ENCODE measurements around the gene ASIC2. TPM values are rescaled to one million over a fixed set of nuclear protein-coding genes. Genes with fewer than 3 reads are reported as not detected.
A peak's percentile ranks its signal among the peaks of the same experiment; 100 is the strongest.

Gene ASIC2
- polyA plus RNA-seq, 5 donors = 0.21 to 0.86 (median 0.46) TPM

DNA sequence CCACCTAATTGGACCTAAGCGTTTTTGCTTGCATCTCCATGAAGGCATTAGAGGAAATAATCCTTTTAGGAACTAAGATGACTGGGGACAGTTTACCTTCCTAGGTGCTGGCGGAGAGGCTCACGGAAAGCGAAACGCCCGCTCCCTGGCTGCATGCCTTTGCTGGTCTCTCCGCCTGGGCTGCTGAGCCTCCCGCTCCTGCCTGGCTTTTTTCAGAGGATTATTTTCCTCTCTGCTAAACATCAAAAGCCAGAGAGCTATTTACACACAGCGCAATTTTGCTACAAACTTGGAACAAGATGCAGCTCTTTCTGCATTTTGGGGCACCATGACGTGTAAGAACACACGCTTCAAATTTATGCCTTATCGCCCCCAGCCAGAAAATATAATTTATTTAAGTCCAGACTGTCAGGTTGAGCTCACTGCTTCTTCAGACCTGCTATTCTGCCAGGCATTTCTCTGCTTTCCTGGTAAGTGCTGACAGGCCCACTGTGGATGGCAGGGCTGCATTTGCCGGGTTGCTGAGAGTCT is 177.0 kb downstream of the ASIC2 start:
- DNase-seq = no peak

DNA sequence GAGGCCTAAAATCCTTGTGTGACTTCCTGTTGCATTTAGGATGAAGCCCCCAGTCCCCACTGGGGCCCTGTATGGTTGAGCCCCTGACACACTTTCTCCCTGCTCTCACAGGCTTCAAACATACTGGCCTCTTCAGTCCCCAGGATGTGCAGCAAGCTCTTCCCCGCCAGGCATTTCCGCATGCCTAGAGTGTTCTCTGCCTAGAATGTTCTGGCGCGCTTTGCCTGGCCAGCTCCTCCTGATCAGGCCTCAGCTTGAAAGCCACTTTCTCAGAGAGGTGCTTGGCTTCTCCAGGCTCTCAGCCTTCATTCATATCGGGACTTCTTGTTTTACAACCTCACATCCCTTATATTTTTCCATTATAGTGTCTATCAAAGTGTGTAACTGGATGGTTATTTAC is 177.7 kb downstream of the ASIC2 start:
- no peak for DNase-seq

DNA sequence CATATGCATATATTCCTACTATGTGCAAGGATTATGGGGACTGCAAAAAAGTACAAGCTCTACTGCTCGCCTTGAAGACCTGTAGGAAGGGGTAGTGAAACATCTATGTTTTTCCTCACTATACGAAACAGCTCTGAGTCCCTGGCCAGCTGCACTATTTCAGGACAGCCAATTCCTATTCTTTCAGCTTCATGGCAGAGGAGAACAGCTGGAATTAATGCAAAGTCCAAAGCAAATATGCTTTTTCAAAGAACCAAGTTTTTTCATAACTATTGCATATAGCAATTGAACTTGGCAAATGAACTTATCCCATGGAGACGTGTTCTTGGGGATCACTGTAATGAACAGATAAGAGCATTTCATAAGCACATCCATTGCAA is 179.1 kb downstream of the ASIC2 start:
- DNase-seq = peak; percentile 82

DNA sequence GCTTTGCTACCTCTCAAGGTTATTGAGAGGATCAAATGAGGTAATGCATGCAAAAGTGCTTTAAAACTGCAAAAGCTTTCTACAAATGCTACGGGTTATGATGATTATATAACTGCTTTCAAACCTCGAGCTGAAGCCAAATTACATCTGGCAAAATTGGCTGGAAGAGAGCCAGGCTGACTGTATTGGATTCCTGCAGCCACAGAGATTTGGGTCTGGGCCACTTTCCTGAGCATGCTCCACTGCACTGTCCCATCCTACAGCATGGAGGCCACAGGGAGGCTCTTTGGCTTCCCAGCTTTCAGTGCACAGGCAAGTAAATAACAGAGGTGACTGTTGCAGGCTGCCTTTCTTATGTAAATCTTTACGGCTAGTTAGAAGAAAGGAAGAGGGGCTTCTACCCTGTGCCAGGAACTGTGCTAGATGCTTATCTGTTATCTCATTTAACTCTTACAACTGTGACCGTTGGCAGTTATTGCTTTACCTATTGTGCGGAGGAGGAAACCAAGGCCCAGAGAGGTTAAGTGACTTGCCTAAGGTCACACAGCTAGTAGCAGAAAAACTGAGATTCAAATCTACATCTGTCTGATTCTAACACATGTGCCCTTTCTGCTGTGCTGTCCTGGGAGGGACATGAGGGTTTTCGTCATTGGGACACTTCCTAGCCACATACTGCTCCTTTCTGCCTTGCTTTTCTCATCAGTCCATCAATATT is 179.7 kb downstream of the ASIC2 start:
- DNase-seq = peak; percentile 80 to 84

DNA sequence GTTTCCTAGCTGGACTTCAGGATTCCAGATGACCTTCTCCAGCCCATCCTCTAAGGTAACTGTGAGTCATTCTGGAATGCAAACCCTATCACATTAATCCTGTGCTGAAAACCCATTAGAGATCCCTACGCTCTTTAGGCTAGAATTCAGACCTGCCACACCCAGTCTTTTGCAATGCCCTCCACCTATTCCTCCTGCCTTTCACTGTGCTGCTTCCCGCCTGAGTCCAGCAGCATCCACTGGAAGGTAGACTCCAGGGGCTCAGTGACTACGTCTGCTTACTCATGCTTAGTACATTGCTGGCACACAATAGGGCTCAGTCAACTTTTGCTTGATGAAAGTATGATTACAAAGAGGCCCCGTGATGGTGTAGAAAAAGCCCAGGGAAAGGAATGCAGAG is 180.3 kb downstream of the ASIC2 start:
- no peak for DNase-seq

DNA sequence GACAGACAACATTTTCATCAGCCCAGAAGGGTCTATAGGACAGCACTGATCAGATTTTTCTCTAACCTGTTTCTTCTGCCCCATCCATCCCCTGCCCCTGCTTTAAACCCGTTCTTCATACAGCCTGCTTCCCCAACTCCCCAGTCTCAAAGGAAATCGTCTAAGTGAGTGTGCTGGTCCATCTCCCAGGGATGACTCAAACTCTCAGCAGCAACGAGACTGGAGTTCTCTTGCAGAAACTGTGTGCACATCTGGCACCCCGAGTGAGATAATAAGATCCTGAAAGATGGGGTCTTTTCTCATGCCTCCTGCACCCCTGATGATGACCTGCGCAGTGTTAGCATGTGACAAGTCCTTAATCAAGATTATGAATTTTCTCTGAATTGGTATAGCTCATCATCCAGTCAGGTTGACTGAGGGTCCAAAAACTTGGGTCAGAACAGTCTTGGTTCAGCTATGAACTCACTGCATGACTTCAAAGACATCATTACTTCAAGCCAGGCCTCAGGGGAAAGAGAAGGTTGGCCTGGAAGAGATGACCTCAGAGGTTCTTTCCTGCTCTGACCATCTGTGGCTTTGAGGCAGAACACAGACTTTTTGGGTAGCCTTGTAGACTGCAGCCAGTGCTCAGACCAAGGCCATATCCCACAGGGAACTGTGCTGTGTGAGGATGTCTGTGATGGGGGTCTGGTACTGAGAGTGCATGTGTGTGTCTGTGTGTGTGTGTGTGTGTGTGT is 183.6 kb downstream of the ASIC2 start:
- no peak for DNase-seq

DNA sequence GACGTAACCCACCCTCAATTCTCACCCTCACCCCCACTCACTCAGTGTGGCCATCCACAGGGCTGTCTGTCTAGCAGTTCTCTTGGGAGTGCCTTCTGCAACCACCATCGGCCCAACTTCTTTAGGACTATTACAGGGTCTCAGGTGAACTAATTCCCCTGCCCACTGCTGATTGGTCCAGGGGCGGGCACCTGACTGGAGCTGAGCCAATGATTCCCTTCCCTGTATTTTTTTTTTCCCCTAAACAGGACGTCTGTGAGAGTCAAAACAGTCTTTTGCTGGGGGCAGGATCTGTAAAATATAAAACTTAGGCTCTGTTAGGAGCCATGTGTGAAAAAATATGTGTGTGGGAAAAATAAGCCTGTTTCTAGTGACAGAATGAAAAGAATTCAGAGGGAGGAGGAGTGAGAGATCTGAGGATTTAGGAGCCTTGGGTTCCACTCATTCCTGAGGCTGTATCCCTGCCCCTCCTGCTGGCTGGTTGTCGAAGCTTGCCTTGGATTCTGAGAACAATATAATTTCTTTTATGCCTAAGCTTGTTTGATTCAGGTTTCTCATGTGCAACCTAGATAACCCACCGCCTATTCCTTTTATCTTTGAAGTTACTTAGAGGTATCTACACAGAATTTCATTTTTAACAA is 186.4 kb downstream of the ASIC2 start:
- no peak for DNase-seq

DNA sequence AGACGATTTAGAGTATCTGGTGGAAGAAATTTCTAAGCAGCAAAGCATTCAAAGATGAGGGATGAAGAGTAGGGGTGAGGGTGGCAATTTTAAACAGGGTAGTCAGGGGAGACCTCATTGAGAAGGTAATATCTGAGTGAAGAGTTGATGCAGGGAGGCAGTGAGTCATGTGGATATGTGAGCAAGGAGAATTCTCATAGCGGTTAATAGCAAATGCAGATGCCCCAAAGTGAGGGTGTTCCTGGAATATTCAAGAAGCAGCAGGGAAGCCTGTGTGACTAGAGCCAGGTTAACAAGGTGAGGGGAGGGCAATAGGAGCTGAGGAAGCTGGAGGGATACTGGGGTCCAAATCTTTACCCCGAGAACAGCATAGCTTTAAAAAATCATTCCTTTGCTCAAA is 187.2 kb downstream of the ASIC2 start:
- DNase-seq = no peak

DNA sequence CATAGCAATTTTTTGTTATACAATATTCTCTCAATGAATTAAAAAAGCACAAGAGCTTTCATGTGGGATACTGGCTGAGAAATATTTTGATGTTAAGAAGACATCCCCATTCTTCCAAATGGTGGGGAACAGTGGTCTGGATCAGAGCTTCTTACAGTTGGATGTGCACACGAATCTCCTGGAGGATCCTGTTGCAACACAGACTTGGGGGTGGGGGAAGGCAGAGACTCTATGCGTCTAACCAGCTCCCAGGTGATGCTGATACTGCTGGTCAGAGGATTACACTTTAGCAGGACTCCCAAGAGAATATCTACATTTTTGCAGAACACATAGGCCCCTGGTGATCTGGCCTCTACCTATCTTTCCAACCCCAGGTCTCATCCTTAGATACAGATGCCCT is 193.2 kb downstream of the ASIC2 start:
- no peak for DNase-seq

DNA sequence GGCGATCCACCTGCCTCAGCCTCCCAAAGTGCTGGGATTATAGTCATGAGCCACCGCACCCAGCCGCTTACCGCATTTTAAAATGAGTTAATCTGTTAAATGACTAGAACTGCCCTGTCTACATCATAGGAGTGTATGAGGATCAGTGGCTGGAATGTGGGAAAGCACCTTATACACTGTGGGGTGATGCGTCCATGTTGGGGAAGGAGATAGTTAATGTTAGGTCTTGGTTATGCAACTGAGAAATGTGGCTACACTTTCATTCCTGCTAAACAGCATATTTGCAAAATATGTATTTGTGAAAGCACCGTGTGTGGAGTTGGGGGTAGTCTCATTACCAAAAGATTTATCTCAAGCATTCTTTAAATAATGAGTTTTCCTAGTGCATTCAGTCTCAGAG is 193.8 kb downstream of the ASIC2 start:
- DNase-seq = no peak

DNA sequence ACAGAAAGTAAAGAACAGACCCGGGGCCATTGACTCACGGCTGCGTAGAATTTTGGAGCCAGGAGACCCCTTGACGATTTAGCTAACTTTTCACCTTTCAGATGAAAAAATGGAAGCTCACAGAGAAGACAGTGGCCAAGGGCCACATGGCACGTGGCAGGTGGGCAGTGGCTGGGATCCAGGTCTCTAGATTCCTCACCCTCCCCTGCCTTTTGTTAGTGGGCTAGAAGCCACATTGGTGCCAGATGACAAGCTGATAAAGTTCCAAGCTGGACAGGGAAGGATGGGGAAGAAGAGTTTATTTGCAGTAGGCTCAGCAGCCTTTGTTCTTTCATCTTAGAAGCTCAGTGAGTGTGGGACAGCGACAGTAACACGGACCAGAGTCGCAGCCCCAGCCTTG is 195.7 kb downstream of the ASIC2 start:
- no peak for DNase-seq

DNA sequence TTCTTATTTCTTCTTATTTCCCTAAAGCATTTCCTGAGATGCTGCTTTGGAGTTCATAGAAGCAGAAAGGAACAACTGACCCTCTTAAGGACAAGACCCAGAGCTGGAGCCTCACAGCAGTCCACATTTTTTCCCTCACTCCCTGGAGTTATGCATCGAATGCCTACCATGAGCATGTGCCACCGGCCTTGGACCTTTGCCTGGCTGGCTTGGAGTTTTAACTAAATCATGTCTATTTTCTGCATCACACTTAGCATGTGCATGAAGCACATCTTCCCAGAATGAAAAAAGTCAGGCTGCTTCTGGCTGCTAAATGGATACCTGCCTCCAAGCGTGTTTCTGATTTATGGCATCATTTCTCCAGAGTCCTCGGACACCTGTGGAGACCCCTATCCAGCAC is 196.9 kb downstream of the ASIC2 start:
- no peak for DNase-seq

DNA sequence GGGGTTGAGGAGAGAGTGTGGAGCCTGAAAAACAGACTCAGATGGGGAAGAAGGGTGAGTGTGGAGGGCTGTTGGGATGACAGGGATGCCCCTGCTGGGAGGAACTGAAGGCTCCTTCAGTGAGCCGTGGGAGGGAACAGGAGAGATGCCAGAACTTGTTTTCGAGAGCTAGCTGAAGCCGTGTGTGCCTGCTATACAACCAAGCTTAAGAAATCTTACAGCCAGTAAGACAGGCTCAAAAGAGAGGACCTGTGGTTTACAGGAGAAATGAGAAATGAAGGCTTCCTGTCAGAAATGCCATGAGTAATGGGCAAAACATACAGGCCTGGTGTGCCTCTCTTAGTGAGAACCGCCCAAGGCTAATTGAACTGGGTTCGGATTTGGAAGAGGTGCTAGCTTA is 201.8 kb downstream of the ASIC2 start:
- no peak for DNase-seq

DNA sequence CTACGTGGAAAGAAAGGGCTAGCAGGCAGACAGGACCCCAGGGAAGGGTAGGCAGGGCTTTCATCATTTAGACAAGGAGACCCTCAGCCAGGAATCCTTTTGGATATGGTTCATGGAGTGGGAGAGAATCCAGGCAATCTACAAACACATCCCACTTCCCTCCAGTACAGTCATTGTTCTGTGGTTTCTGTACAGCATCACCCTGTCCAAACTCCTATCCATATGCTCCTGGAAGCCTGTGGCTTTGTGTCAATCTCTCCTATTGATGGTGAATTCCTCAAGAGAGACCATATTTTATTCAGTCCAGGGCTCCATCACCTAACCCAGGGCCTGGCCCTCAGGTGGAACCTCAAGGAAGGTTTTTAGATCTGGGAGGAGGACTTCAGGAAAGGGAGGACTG is 202.3 kb downstream of the ASIC2 start:
- no peak for DNase-seq

DNA sequence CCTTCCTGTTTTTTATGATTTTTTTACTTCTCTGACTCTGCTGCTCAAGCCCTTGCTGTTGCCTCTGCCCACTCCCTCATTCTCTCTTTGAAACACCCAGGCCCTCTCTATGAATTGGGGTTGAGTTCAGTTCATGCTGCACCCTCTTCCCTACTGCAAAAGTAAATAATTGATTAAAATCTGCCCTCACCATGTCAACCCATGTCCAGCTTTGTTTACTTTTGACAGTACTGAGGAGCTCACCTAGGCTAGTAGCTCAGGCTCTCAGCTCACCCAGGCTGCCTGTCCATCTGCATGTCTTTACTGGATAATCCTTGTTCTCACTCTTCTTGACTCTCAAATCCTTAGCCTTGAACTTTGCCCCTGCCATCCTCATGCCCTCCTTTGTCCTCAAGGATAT is 206.2 kb downstream of the ASIC2 start:
- no peak for DNase-seq

DNA sequence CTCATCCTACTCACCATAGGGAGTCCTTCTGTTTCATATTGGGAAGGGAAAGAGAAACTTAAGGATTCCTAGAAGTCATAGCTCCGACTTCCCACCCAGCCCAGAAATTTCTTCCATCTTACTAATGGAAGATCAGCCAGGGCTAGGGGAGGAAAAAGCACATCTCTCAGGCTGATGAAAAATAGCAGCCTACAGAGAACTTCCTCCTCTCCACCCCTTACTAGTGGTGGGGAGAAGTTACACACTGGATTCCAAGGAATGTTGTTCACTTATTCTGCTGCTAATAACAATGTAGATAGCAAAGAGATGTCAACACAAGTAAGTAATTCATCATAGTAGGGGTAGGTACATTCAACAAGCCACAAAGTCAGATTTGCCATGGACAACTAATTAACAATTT is 207.1 kb downstream of the ASIC2 start:
- peak in 1 of 2 donors; percentile 12 for DNase-seq

DNA sequence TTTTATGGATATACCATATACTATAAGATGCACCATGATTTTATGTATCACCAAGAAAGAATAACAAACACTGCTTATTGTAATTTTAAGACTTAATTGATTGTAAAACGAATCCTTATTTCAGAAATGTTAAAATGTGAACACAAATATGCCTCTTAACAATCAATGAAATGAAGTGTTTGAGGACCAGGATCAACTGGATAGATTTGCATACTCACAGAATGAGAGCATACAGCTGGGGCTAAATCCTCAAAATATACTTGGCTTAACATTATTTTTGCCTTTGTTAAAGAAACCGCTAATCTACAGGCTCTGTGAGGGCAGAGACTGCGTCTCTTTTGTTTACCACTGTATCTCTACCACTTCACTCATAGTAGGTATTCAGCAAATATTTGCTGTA is 207.8 kb downstream of the ASIC2 start:
- DNase-seq = peak; percentile 38 to 55

DNA sequence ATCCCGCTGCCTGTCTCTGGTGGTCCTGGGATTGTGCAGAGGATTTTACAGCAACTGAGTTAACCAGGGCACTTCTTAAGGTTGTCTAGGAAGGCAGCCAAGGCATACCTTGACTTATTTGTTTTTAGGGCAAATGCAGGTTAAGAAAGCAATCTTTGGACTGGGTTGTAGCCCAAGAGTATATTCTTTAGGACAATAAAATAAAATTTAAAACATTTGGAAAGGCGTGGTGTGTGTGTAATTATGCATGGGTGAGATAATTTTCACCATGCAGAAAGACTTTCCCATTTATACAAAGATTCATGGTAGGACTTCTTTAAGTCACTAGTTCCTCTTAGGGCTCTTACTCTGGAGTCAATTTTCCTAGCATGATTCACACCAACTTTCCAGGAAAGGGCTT is 208.3 kb downstream of the ASIC2 start:
- no peak for DNase-seq

DNA sequence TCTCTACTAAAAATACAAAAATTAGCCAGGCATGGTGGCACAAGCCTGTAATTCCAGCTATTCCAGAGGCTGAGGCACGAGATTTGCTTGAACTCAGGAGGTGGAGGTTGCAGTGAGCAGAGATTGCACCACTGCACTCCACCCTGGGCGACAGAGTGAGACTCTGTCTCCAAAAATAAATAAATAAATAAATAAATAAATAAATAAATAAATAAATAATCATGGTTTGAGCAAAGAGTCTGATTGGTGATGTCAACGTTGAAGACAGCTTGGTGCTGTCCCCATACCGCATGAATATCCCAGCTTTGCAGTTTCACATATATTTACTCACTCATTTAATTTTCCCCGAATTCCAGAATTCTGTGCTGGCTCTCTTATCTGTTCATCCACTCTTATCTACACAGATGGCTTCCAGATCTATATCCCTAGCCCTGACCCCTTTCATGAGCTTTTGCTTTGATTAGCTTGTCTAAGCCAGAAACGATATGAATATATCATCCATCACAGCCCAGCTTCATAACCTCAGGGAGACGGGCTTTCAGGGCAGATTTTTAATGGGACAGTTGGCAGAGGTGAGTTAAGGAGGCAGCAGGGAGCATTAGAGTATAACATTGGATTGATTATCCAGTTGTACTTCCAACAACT is 210.4 kb downstream of the ASIC2 start:
- DNase-seq = no peak

DNA sequence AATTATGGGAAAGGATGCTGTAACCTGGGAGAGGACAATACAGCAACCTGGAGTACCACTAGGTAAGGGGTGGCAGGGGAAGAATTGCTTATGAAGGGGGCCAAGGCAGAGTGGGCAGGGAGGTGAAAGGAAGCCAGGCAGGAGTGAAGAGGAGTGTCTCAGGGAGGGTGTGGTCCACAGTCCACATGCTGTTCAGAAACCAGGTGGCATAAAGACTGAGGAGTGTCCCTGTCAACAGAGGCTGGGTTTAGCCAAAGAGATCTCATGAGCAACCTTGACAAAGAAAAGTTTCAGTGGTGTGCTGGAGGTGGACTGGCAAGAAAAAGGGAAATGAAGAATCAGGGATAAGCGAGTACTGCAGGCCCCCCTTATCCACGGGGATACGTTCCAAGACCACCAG is 213.0 kb downstream of the ASIC2 start:
- DNase-seq = no peak

DNA sequence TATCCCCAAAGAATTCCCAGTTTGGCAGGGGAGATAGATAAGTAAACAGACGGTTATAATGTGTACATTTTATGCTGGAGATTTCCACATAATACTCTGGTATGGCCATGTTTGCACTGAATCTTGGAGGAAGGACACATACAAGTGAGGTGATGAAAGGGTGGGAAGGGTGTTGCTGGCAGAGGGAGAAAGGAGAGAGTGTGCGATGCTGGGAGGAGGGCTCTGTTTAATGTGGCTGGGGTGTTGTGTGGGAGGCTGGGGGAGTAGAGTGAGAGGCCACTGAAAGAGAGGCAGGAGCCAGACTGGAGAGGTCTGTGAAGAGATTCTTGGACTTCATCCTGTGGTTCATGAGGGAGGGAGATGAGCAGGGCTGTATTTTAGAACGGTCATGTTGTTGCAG is 213.9 kb downstream of the ASIC2 start:
- DNase-seq = no peak

DNA sequence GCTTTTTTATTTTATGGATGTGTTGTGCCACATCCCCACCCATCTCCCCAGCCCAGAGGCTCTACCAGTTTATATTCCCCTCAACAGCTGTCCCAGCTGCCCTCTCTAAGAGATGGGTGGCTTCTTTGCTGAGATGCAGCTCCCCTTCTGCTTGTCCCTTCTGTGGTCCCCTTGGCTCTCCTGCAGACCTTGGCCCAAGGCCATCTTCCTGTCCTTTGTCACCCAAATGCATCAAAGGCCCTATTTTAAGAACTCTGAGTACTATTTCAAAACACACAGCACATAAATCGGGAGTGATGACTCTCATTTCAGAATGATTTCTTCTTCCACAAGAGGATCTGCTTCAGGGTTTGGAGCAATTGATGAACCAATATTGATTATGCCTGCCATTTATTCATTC is 216.1 kb downstream of the ASIC2 start:
- DNase-seq = no peak

DNA sequence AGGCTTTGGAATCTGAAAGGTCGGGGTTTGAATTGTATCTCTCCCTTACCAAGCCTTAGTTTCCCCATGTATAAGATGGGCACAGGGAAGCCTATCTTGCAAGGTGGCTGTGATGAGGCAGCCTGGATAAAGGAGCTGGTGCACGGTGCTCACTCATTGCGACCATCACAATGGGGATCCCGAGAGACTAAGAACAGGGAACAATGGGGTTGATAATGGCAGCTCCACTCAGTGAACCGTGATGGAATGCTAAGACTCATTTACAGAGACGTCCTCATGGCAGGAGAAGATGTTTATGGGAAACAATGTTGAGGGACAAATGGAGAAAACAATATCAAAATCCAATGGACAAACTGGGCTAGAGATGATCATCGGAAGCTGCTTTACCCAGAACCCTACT is 219.7 kb downstream of the ASIC2 start:
- DNase-seq = no peak
